Parathyroid adenoma (tissue), 2 donors: ENCODE results near the gene CERS4.

Source experiments
- H2AFZ ChIP-seq: fragments of 300-600 bp; sonication (generic); one replicate; pipeline ENCODE4 v1.7.0; 2017; ENCODE audit warnings: antibody characterized with exemption, mild to moderate bottlenecking
- H3K27ac ChIP-seq: fragments of 300-600 bp; sonication (generic); one replicate; pipeline ENCODE4 v1.7.0; 2017
- H3K27me3 ChIP-seq: fragments of 300-600 bp; sonication (generic); one replicate; pipeline ENCODE4 v1.7.0; 2017; ENCODE audit warnings: low read length; ENCODE audit not compliant: control insufficient read depth, insufficient read depth
- H3K36me3 ChIP-seq: fragments of 300-600 bp; sonication (generic); one replicate; pipeline ENCODE4 v1.7.0; 2017; ENCODE audit warnings: low read length; ENCODE audit not compliant: control insufficient read depth, insufficient read depth
- H3K4me1 ChIP-seq: fragments of 300-600 bp; sonication (generic); one replicate; pipeline ENCODE4 v1.7.0; 2017; ENCODE audit warnings: control low read depth
- H3K4me2 ChIP-seq: fragments of 300-600 bp; sonication (generic); one replicate; pipeline ENCODE4 v1.7.0; 2017; ENCODE audit warnings: low read length
- H3K4me3 ChIP-seq: fragments of 300-600 bp; sonication (generic); one replicate; pipeline ENCODE4 v1.7.0; 2017; ENCODE audit warnings: low read depth, low read length
- H3K79me2 ChIP-seq: fragments of 300-600 bp; sonication (generic); one replicate; pipeline ENCODE4 v1.7.0; 2017; ENCODE audit warnings: control low read depth
- H3K9ac ChIP-seq: fragments of 300-600 bp; sonication (generic); one replicate; pipeline ENCODE4 v1.7.0; 2017; ENCODE audit warnings: mild to moderate bottlenecking
- H3K9me3 ChIP-seq: fragments of 300-600 bp; sonication (generic); one replicate; pipeline ENCODE4 v1.7.0; 2017; ENCODE audit warnings: low read length; ENCODE audit not compliant: control insufficient read depth
- TF ChIP-seq, protein P1 (sequence below): fragments of 300-600 bp; sonication (generic); IDR thresholded peaks from one replicate; pipeline ENCODE4 v1.7.0; 2017; ENCODE audit warnings: antibody characterized with exemption, mild to moderate bottlenecking
- donor health status: primary hyperparathyroidism.

The CERS4 gene

DNA sequence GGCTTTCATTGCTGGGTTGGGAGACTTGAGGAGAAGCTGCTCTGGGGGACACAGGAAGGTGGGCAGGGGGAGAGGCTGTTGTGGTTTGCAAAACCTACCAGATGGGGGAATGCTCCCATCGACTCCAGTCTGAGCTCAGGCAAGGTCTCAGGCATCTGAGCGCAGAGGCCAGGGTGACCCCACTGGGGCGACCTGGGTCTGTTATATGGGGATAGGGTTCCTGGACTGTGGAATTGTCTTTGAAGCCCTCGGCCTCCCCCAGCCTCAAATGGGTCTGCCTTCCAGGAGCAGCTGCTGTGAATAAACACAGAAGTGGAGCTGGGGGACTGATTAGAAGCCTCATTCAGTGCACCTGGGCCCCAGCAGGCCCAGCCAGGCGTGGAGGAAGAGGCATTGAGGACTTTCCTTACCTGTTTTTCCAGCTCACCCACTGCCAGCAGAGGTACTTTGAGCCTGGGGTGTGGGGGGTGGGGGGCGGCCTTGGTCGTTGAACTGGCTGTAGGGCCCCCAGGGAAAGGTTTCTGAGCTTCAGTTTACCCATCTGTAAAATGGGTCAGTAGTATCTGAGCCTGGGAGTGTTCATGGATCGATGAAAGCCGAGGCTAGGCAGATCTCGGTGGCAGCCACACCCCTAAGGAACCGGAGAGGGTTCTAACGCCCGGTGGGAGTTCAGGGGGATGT lies 1.4 kb downstream of the CERS4 start:
- no peak overlapping the region for H3K9ac ChIP-seq
- H3K4me1 ChIP-seq, result peaks cover 11% of the 10 kb centered on the region
- peaks cover 6% of the 10 kb centered on the region for H3K79me2 ChIP-seq
- H3K27me3 ChIP-seq, result no peaks in the 10 kb centered on the region
- peak overlapping the region; percentile 95 for H3K4me2 ChIP-seq
- H3K9me3 ChIP-seq, result no peaks in the 10 kb centered on the region
- peak overlapping the region; percentile 85 for H3K4me3 ChIP-seq
- H3K36me3 ChIP-seq, result no peaks in the 10 kb centered on the region
- no peak overlapping the region for H3K27ac ChIP-seq
- peak overlapping the region; percentile 99 for H2AFZ ChIP-seq
- TF ChIP-seq, protein P1, sequence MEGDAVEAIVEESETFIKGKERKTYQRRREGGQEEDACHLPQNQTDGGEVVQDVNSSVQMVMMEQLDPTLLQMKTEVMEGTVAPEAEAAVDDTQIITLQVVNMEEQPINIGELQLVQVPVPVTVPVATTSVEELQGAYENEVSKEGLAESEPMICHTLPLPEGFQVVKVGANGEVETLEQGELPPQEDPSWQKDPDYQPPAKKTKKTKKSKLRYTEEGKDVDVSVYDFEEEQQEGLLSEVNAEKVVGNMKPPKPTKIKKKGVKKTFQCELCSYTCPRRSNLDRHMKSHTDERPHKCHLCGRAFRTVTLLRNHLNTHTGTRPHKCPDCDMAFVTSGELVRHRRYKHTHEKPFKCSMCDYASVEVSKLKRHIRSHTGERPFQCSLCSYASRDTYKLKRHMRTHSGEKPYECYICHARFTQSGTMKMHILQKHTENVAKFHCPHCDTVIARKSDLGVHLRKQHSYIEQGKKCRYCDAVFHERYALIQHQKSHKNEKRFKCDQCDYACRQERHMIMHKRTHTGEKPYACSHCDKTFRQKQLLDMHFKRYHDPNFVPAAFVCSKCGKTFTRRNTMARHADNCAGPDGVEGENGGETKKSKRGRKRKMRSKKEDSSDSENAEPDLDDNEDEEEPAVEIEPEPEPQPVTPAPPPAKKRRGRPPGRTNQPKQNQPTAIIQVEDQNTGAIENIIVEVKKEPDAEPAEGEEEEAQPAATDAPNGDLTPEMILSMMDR, result no peak

DNA sequence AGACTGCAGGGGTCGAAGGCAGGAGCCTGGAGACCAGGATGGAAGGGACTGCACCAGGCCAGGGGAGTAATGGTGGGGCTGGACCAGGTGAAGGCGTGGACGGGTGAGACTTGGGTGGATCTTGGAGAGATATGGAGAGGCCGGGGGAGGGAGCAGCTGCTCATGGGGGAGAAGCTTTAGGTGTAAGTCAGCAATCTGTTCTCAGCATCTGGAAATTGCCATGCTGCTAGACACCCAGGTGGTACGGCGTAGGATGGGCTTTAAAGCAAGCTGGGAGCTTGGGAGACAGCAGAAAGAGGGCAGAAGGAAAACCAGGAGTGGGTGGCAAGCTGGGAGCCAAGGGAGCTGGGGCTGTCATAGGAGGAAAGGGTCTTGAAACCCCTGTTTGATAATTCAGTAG lies 3.0 kb downstream of the CERS4 start:
- H3K9ac ChIP-seq, result no peak overlapping the region
- H3K4me3 ChIP-seq, result no peak overlapping the region
- H3K27ac ChIP-seq, result no peak overlapping the region

DNA sequence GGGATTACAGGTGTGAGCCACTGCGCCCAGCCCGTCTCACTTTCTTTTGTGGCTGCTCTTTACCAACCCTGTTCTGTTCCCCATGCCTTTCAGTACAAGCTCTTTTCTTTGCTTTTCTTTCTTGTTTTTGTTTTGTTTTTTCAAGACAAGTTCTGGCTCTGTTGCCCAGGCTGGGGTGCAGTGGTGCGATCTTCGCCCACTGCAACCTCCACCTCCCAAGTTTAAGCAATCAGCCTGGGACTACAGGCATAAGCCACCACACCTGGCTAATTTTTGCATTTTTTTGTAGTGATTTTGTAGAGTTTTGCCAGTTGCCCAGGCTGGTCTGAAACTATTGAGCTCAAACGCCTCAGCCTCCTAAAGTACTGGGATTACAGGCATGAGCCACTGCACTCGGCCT lies 3.7 kb downstream of the CERS4 start:
- Histone ChIP-seq H3K4me1 (peaks cover 11% of the 10 kb centered on the region), H3K27ac (no peak overlapping the region), H3K9ac (no peak overlapping the region), H3K4me2 (no peak overlapping the region), H3K27me3 (no peaks in the 10 kb centered on the region), H3K79me2 (peaks cover 9% of the 10 kb centered on the region), H2AFZ (no peak overlapping the region), H3K36me3 (no peaks in the 10 kb centered on the region), H3K4me3 (no peak overlapping the region), H3K9me3 (no peaks in the 10 kb centered on the region)
- TF ChIP-seq, protein P1, result no peak

More for the DNA sequence above, 3.0 kb downstream of the CERS4 start:
- no peaks in the 10 kb centered on the region for H3K9me3 ChIP-seq
- H3K79me2 ChIP-seq, result peaks cover 9% of the 10 kb centered on the region
- no peak overlapping the region for H2AFZ ChIP-seq
- H3K4me2 ChIP-seq, result no peak overlapping the region
- TF ChIP-seq, protein P1, result no peak
- H3K4me1 ChIP-seq, result peaks cover 11% of the 10 kb centered on the region
- no peaks in the 10 kb centered on the region for H3K27me3 ChIP-seq
- H3K36me3 ChIP-seq, result no peaks in the 10 kb centered on the region

DNA sequence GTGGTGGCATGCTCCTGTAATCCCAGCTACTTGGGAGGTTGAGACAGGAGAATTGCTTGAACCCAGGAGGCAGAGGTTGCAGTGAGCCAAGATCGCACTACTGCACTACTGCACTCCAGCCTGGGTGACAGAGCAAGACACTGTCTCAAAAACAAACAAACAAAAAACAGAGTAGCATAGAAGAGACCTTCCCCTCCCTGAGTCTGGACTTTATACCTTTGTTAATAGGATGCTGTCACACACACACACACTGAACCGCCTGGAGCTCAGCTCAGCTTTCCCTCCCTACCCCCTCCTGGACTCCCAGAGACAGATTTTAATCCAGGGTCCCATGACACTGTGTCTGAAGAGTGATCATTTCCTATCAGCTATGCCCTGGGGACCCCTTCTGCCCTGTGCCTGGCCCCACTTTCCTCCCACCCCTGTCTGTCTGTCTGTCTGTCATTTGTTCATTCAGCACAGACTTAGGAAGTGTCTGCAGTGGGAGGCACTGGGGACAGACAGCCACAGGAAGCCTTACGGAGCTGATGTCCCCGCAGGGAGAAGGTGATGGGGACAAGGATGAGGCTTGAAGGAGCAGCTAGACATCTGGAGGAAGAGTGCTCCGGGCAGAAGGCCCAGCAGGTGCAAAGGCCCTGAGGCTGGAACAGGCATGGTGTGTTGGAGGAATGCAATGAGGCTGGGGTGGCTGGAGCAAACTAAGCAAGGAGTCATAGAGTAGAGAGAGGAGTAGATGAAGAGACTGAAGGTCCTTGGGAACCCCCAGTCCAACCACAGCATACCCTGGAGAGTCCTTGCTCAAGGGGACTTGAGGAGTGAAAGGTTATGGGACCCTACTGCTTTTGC lies 4.9 kb downstream of the CERS4 start:
- H2AFZ ChIP-seq, result no peak overlapping the region
- peaks cover 7% of the 10 kb centered on the region for H3K79me2 ChIP-seq
- TF ChIP-seq, protein P1, result no peak
- peaks cover 4% of the 10 kb centered on the region for H3K4me1 ChIP-seq
- no peak overlapping the region for H3K27ac ChIP-seq
- H3K27me3 ChIP-seq, result no peaks in the 10 kb centered on the region
- H3K36me3 ChIP-seq, result no peaks in the 10 kb centered on the region
- H3K4me2 ChIP-seq, result no peak overlapping the region
- no peak overlapping the region for H3K9ac ChIP-seq
- H3K9me3 ChIP-seq, result no peaks in the 10 kb centered on the region
- H3K4me3 ChIP-seq, result no peak overlapping the region
